Uterus (tissue), 2 donors: ENCODE measurements around the gene ZBTB17.

Experiments
- POLR2A ChIP-seq, 2 donors: fragments of 450-650 bp; IDR thresholded peaks; one replicate each; pipeline ENCODE4 v1.6.1; 2016; ENCODE audit warnings: antibody characterized with exemption in 2 of 2, mild to moderate bottlenecking in 1 of 2, moderate library complexity in 1 of 2
- TF ChIP-seq, protein P1 (sequence below), 4 experiments: fragments of 200-600 bp in 2 of 4; fragments of 450-650 bp in 2 of 4; sonication (generic) in 2 of 4; IDR thresholded peaks; one replicate each; pipeline ENCODE4 v1.5.1; 2016 to 2019; ENCODE audit warnings: antibody characterized with exemption in 4 of 4, mild to moderate bottlenecking in 2 of 4, moderate library complexity in 1 of 4

DNA sequence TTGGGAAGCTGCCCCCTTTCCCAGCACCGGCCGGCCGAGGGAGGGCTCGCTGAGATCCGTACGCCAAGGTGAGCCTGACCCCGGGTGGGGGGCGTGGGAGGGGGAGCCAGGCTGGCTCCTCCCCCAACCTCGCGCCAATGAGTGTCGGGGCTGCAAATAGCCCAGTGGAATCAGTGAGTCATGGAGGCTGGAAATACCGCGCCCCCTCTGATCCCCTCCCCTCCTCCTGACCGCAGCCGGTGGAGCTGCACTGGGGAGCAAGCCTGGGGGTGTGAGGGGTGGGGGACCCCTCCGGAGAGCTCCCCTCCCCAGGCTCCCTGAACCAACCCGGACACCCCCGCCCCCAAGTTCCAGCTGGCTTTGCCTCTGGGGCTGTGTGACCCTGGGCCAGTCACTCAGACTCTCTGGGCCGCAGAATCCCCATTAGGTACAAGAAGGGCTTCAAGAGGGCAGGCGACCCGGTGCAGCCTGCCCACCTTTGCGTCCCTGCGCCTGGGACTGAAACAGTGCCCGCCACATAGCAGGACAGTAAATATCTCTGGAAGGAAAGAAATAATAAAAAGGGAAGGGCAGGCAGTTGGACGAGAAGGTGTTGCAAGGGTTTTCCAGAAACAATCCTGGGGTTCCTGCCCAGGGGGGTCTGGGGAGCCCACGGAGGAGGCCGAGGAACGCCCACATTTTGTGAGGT lies 37.5 kb upstream of the ZBTB17 start:
- TF ChIP-seq, protein P1, sequence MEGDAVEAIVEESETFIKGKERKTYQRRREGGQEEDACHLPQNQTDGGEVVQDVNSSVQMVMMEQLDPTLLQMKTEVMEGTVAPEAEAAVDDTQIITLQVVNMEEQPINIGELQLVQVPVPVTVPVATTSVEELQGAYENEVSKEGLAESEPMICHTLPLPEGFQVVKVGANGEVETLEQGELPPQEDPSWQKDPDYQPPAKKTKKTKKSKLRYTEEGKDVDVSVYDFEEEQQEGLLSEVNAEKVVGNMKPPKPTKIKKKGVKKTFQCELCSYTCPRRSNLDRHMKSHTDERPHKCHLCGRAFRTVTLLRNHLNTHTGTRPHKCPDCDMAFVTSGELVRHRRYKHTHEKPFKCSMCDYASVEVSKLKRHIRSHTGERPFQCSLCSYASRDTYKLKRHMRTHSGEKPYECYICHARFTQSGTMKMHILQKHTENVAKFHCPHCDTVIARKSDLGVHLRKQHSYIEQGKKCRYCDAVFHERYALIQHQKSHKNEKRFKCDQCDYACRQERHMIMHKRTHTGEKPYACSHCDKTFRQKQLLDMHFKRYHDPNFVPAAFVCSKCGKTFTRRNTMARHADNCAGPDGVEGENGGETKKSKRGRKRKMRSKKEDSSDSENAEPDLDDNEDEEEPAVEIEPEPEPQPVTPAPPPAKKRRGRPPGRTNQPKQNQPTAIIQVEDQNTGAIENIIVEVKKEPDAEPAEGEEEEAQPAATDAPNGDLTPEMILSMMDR (IDR thresholded peaks at IDR 0.05) = no peak
- peak in 1 of 2 donors; percentile 38 for TF ChIP-seq POLR2A (IDR thresholded peaks at IDR 0.05)
